Activated CD4-positive, CD25-positive, alpha-beta regulatory T cell treated with anti-CD3 and anti-CD28 coated beads, Interleukin-2, amount 50 U/mL, for 16 hours (primary cell): ENCODE measurements around the gene C1orf141.
"Not testable (repeated sequence)": the region's sequence is repeated elsewhere in the genome, so short reads cannot be mapped to it uniquely, and the experiment has no call there.

Experiments
- DNase-seq: peaks from one replicate; pipeline ENCODE4 v3.0.0-alpha.2; 2020; ENCODE audit warnings: low read depth, low spot score

Gene C1orf141

DNA sequence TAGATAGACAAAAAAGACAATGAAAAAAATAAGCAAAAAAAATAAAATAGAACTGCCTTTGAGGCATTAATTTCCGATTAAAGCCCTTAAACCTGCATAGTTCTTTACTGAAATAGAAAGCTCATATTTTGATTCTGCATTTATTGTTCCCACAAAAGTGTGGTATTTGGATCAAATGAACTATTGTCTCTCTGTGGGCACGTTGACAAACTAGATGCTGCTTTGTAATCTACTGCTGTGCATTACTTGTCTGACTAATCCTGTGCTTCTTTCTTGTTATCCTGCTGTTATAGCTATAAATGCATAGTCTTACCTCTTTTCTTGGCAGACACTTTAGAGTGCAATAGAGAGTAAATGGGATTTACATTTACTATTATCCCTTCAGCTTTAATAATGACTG is 49.4 kb downstream of the C1orf141 start:
- no peak for DNase-seq

GRCh38 chr1:67084765-67085318 is 49.9 kb downstream of the C1orf141 start:
- DNase-seq, result no peak

DNA sequence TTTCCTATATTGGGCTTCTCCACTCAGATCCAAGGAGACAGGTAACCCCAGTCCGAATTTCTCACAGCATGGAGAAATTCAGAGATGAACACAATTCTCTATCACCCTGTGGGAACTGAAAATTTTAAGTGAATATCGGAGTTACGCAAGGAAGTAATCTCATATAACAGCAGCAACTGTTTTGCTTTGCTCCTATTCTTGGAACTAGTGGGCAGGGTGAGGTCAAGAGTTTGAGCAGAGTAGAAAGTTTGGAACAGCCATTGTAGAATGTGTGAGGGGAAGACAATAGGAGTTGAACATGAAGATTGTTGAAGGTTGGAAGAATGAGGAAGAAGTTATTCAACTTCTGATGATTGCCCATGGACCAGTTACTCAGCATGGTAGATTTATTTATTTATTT is 56.5 kb downstream of the C1orf141 start:
- DNase-seq, result no peak

DNA sequence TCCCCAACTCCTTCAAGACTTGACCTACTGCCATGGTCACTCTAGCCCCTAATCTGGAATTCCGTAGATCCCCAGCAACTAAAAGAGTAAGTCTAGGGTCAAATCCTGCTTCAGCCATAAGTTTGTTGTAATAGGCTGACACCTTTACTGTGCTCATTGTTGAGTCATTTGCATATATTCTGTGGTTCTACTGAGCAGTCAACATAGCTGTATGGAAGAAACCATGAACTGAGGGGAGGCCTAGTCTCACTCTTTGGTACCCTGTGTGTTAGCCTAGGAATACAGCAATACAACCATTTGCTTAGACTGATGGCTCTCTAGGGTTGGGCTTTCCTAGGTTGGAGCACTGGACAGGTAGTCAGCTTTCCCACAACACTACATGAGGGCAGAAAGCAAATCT is 57.2 kb downstream of the C1orf141 start:
- DNase-seq, result no peak

- DNase-seq, result no peak
These were observed 62.0 kb downstream of the C1orf141 start for GRCh38 chr1:67072749-67073148.

GRCh38 chr1:67067655-67068054 is 67.1 kb downstream of the C1orf141 start:
- DNase-seq, result not testable (repeated sequence)

DNA sequence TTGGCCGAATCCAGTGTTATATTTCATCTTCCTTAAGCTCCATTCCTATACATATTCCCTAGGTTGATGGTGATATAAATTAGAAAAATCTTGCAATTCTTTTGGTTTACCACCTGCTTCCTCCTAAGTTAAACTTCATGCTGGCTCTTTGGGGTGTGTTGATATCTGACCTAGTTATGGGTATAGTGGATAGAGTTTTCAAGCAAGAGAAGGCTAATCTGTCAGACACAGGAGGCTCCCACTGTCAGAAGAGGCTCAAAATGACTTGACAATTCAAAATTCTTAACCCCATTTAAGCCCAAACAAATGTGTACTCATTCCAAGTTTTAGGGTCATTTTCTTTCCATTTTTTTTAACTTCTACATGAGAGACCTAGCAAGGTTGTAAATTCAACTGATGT is 72.4 kb downstream of the C1orf141 start:
- DNase-seq, result no peak

GRCh38 chr1:67061266-67061665 is 73.5 kb downstream of the C1orf141 start:
- DNase-seq, result no peak

DNA sequence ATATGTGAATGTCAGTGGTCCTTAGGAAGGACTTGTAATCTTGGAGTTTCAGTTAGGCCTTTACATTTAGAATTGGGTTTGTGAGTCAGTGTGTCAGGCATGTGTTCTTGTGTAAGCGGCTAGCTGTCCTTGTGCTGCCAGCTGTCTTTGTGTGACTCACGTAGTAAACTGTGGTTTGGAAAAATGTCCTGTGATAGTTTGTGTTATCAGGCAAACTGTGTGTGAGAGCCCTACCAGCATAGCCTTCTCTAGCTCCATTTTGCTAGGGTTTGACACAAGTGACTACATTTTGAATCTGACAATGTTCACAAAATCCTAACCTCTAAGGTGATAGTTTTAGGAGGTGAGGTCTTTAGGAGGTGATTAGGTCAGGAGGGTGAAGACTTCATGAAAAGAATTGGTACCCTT is 74.0 kb downstream of the C1orf141 start:
- no peak for DNase-seq

- DNase-seq, result no peak
These were observed 75.4 kb downstream of the C1orf141 start for GRCh38 chr1:67059346-67059745.

DNA sequence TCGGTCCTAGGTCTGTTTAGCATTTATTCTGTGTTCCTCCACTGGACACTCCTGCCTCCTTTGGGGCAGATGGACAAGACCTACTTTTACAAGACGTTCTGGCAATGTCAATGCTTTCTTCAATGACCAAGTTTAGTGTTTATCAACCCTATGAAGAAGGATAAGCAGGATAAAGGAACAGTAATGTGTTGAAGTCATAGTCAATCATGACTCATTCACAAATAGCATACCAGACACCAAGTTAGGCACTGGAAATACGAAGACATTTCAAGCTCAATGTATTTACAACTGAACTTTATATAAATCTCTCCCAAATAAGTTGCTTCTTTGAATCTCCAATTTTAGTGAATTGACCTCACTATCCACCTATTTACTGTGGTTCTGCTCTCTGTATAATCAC is 76.0 kb downstream of the C1orf141 start:
- DNase-seq, result no peak

DNA sequence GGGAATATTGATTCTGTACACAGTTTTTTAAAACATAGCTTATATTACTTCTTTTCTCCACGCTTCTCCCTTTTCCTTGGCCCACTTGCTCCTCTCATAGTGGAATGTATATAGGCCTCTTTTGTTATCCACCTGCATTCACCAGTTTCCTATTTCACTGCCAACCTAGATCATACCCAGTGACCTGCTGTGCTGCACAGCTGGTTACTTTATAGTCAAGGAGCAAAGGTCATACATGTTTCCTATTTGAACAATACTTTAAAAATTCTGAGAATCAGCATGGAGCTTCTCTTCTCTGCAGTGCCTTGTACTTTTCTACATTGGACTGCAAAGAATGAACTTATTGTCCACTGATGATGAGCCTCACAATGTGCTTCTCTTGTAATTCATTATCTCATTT is 76.5 kb downstream of the C1orf141 start:
- DNase-seq, result no peak

GRCh38 chr1:67053785-67054772 is 80.7 kb downstream of the C1orf141 start, which contains the start of gene SLC35D1:
TSS of gene SLC35D1 (minus strand) at chr1:67054148. CDS start at chr1:67054013, 135 bp downstream.
- peak; percentile 65 for DNase-seq

DNA sequence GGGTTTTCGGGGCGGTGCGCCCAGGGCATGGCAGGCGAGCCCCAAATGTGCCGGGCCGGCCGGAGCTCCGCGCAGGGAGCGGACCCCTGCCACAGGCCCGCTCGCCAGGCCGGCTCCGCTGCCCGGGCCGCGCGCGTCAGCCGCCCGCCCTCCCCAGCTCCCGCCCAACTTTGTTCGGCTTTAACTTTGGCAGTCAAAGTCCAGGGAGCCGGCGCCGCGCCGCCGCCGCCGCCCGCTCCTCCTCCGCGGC is 81.3 kb downstream of the C1orf141 start:
- no peak for DNase-seq

GRCh38 chr1:67052741-67053534 is 81.8 kb downstream of the C1orf141 start:
- DNase-seq, result no peak

DNA sequence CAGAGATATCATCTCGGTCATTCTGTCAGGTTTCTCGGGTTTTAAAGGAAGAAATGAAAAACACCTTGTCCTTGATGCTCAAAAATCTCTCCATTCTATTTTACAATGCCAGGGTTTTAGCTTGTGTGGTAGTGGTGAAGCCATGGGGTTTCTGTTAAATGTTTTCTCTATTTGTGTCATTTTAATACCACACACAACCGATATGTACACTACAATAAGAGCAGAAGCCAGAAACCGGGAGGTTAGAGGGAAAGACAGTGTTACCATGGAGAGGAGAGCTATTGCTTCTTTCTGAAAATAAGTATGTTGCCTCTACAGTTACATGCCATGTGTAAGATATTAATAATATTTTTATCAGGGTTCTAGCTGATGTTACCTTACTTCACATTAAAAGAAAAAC is 83.6 kb downstream of the C1orf141 start:
- no peak for DNase-seq

DNA sequence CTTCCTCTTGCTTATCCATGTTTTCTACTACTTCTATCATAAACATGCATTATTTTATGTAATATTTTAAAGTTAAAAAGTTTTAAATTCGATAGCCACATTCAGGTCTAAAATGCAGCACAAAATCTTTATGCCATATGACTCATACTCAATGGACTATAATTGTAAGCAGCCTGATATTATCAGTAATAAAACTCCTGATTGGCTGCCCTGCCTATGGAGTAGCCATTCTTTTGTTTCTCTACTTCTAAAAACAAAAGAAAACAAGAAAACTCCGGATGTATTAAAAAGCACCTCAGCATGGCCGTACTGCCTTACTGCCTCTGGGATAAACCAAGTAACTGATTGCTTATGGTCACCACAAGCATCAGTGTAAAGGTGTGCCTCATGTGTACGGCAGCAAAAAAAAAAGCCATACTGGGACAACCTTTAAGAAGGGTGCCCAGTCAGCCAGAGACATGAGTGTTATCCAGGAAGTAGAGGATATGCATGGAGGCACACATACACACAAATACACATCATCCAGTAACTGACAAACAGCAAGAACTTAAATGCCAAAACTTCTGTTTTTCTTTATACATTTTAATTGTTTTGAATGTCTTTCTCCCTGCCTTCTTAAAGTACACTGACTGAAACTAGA is 90.0 kb downstream of the C1orf141 start:
- no peak for DNase-seq

GRCh38 chr1:67043366-67043765 is 91.4 kb downstream of the C1orf141 start:
- DNase-seq, result no peak
